Central memory CD8-positive, alpha-beta T cell (primary cell): ENCODE measurements around the gene ATG9B.

Source experiments
- ATAC-seq: fragments of 150-1000 bp; cut with Tn5 transposase; replicated peaks from 2 replicates; pipeline ENCODE4 v1.10.0; 2022; ENCODE audit warnings: mild to moderate bottlenecking, moderate FRiP score, moderate number of reproducible peaks; ENCODE audit not compliant: poor library complexity, severe bottlenecking; ENCODE audit errors: extremely low read depth
- DNase-seq, 2 donors: peaks; one replicate each; pipeline ENCODE4 v3.0.0; 2021; ENCODE audit warnings: low spot score in 2 of 2
- H3K27ac Mint-ChIP-seq: one replicate; pipeline ENCODE4 v1.8.0; 2022; ENCODE audit warnings: low read depth, mild to moderate bottlenecking, moderate library complexity, mixed read lengths
- H3K27me3 Mint-ChIP-seq: one replicate; pipeline ENCODE4 v1.8.0; 2022; ENCODE audit warnings: mixed read lengths
- H3K36me3 Mint-ChIP-seq: one replicate; pipeline ENCODE4 v1.8.0; 2022; ENCODE audit warnings: mild to moderate bottlenecking, moderate library complexity, mixed read lengths; ENCODE audit not compliant: insufficient read depth
- H3K4me1 Mint-ChIP-seq: one replicate; pipeline ENCODE4 v1.8.0; 2022; ENCODE audit warnings: mixed read lengths
- H3K4me3 Mint-ChIP-seq: one replicate; pipeline ENCODE4 v1.8.0; 2022; ENCODE audit warnings: mild to moderate bottlenecking, moderate library complexity, mixed read lengths
- H3K9me3 Mint-ChIP-seq: one replicate; pipeline ENCODE4 v1.8.0; 2022; ENCODE audit warnings: mixed read lengths

The ATG9B gene, protein sequence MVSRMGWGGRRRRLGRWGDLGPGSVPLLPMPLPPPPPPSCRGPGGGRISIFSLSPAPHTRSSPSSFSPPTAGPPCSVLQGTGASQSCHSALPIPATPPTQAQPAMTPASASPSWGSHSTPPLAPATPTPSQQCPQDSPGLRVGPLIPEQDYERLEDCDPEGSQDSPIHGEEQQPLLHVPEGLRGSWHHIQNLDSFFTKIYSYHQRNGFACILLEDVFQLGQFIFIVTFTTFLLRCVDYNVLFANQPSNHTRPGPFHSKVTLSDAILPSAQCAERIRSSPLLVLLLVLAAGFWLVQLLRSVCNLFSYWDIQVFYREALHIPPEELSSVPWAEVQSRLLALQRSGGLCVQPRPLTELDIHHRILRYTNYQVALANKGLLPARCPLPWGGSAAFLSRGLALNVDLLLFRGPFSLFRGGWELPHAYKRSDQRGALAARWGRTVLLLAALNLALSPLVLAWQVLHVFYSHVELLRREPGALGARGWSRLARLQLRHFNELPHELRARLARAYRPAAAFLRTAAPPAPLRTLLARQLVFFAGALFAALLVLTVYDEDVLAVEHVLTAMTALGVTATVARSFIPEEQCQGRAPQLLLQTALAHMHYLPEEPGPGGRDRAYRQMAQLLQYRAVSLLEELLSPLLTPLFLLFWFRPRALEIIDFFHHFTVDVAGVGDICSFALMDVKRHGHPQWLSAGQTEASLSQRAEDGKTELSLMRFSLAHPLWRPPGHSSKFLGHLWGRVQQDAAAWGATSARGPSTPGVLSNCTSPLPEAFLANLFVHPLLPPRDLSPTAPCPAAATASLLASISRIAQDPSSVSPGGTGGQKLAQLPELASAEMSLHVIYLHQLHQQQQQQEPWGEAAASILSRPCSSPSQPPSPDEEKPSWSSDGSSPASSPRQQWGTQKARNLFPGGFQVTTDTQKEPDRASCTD

GRCh38 chr7:151024435-151025056 is at the start of gene ATG9B:
ATG9B (minus strand) TSS chr7:151024494; CDS start chr7:151024423, 71 bp downstream.
- Mint-ChIP-seq H3K27me3 (peaks cover 33% of the 10 kb centered on the region), H3K36me3 (peaks cover 9% of the 10 kb centered on the region), H3K27ac (peak within 1 kb of the TSS; percentile 25), H3K4me1 (peaks cover 20% of the 10 kb centered on the region), H3K4me3 (no peak within 1 kb of the TSS), H3K9me3 (no peaks in the 10 kb centered on the region)
- ATAC-seq (no peak), DNase-seq (no peak)

DNA sequence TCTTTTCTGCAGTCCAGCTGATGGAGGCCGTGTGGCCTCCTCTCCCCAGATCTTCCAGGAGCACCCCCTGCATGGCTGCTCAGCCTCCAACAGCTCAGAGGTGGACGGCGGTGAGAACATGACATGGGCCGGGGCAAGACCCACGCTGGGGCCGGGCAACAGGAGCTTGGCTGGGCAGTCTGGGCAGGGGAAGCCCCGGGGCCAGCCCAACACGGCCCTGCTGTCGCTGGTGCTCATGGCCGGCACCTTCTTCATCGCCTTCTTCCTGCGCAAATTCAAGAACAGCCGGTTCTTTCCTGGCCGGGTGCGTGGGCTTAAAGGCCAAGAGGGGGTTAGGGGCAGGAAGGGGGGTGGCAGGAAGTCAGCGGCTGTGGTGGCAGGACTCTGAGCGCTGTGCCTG is 49.7 kb upstream of the ATG9B start:
- Mint-ChIP-seq H3K27me3 (no peaks in the 10 kb centered on the region), H3K4me3 (no peak overlapping the region), H3K27ac (no peak overlapping the region), H3K9me3 (no peaks in the 10 kb centered on the region), H3K4me1 (peaks cover 8% of the 10 kb centered on the region), H3K36me3 (peaks cover 28% of the 10 kb centered on the region)
- DNase-seq (no peak), ATAC-seq (no peak)

DNA sequence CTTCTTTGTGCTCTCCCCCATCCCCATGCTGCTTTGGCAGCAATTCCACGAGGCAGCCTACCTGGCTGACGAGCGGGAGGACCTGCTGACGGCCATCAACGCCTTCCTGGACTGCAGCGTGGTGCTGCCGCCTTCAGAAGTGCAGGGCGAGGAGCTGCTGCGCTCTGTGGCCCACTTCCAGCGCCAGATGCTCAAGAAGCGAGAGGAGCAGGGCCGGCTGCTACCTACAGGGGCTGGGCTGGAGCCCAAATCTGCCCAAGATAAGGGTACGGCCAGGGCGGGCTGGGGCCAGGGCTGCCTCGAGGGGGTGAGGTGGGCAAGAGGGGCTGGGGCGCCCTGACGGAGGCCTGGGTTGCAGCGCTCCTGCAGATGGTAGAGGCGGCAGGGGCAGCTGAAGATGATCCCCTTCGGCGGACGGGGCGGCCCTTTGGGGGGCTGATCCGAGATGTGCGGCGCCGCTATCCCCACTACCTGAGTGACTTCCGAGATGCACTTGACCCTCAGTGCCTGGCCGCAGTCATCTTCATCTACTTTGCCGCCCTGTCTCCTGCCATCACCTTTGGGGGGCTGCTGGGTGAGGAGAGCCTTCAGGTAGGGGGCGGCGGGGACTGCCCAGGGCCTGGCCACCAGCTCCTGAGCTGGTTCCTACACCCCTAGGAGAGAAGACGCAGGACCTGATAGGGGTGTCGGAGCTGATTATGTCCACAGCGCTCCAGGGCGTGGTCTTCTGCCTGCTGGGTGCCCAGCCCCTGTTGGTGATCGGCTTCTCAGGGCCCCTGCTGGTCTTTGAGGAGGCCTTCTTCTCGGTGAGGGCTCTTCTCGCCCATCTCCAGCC is 47.0 kb upstream of the ATG9B start:
- Mint-ChIP-seq H3K4me1 (no peaks in the 10 kb centered on the region), H3K27me3 (no peaks in the 10 kb centered on the region)
- ATAC-seq, result no peak

DNA sequence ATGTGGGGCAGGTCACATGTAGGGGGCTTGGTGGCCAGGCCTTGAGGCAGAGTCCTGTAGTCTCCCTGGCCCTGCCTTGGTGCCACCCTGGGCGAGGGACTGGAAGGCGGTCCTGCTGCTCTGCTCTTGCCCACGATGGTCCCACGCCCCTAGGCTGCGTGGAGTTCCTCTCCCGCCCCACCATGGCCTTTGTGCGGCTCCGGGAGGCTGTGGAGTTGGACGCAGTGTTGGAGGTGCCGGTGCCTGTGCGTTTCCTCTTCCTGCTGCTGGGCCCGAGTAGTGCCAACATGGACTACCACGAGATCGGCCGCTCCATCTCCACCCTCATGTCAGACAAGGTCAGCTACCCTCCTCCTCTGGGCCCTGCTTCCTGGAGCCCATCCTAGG is 46.3 kb upstream of the ATG9B start:
- no peak for DNase-seq
- H3K36me3 Mint-ChIP-seq, result peaks cover 37% of the 10 kb centered on the region
- no peaks in the 10 kb centered on the region for H3K4me1 Mint-ChIP-seq
- no peak for ATAC-seq
- H3K27ac Mint-ChIP-seq, result no peak overlapping the region
- H3K4me3 Mint-ChIP-seq, result no peak overlapping the region
- no peaks in the 10 kb centered on the region for H3K27me3 Mint-ChIP-seq
- H3K9me3 Mint-ChIP-seq, result no peaks in the 10 kb centered on the region

More for the DNA sequence above, 47.0 kb upstream of the ATG9B start:
- H3K9me3 Mint-ChIP-seq, result no peaks in the 10 kb centered on the region
- DNase-seq, result no peak
- H3K4me3 Mint-ChIP-seq, result no peak overlapping the region
- H3K27ac Mint-ChIP-seq, result no peak overlapping the region
- peaks cover 35% of the 10 kb centered on the region for H3K36me3 Mint-ChIP-seq

DNA sequence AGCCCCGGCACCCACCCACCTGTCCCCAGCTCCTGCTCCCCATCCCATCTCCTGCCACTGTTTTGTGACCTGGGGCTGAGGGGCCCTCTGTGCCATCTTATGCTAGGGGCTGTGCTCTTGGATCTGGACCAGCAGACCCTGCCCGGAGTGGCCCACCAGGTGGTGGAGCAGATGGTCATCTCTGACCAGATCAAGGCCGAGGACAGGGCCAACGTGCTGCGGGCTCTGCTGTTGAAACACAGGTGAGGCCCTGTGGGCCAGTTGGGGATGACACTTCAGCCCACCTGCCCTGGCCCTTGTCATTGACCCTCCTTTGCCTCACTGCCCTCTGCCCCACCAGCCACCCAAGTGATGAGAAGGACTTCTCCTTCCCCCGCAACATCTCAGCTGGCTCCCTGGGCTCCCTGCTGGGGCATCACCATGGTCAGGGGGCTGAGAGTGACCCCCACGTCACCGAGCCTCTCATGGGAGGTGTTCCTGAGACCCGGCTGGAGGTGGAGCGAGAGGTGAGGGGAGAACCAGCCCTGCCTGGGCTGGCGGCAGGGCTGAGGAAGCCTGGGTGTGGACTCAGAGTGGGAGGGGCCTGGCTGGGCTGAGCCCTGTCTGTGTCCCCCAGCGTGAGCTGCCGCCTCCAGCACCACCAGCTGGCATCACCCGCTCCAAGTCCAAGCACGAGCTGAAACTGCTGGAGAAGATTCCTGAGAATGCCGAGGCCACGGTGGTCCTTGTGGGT is 45.7 kb upstream of the ATG9B start:
- H3K27ac Mint-ChIP-seq, result no peak overlapping the region
- DNase-seq (no peak), ATAC-seq (no peak)
- H3K36me3 Mint-ChIP-seq, result peaks cover 36% of the 10 kb centered on the region
- H3K9me3 Mint-ChIP-seq, result no peaks in the 10 kb centered on the region
- no peaks in the 10 kb centered on the region for H3K4me1 Mint-ChIP-seq
- H3K27me3 Mint-ChIP-seq, result no peaks in the 10 kb centered on the region
- H3K4me3 Mint-ChIP-seq, result no peak overlapping the region

- no peak for DNase-seq
- Mint-ChIP-seq H3K27me3 (no peaks in the 10 kb centered on the region), H3K27ac (no peak overlapping the region), H3K9me3 (no peaks in the 10 kb centered on the region), H3K4me1 (no peaks in the 10 kb centered on the region), H3K36me3 (peaks cover 34% of the 10 kb centered on the region), H3K4me3 (no peak overlapping the region)
- no peak for ATAC-seq
These were observed 43.9 kb upstream of the ATG9B start for GRCh38 chr7:151068069-151068773.

DNA sequence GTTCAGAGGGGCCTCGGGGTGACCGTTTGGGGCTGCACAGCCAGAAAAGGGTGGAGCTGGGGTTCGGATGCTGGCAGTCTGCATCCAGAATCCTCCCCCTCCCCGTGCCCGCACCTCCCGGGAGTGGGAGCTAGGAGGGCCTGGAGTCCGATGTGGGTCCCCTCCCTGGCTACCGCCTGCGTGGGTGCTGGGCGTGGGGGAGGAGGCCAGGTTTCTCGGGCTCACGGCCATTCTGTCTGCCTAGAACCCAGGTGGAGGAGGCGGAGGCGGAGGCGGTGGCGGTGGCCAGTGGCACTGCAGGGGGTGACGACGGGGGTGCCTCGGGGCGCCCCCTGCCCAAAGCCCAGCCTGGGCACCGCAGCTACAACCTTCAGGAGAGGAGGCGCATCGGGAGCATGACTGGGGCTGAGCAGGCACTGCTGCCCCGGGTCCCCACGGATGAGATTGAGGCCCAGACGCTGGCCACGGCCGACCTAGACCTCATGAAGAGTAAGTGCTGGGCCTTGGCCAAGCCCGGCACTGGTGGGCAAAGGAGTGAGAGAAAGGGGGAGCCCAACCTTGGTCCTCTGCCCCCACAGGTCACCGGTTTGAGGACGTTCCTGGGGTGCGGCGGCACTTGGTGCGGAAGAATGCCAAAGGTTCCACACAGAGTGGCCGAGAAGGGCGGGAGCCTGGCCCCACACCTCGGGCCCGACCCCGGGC is 42.1 kb upstream of the ATG9B start:
- H3K36me3 Mint-ChIP-seq, result peaks cover 28% of the 10 kb centered on the region

DNA sequence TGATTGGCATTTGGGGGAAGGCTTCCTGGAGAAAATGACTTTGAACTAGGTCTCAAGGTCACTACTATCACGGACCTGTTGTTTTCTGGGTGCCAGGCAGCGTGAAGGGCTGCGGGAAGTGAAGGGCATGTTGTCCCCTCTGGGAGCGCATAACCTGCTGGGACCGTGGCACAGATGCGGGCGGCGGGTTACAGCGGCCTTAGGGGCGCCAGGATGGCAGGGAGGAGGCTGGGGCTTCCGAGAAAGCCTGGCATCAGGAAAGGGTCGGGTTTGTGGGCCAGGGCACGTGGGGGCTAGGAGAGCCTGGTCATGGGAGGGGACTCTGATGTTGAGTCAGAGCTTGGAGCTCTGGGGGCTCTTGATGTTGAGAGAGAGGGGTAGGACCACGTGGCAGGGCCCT is 41.2 kb upstream of the ATG9B start:
- Mint-ChIP-seq H3K9me3 (no peaks in the 10 kb centered on the region), H3K27me3 (no peaks in the 10 kb centered on the region), H3K4me1 (peaks cover 16% of the 10 kb centered on the region), H3K27ac (no peak overlapping the region), H3K4me3 (no peak overlapping the region), H3K36me3 (peaks cover 28% of the 10 kb centered on the region)
- ATAC-seq, result no peak
- DNase-seq, result no peak

More for the DNA sequence above, 42.1 kb upstream of the ATG9B start:
- H3K4me3 Mint-ChIP-seq, result no peak overlapping the region
- DNase-seq (no peak), ATAC-seq (no peak)
- peaks cover 7% of the 10 kb centered on the region for H3K4me1 Mint-ChIP-seq
- H3K27me3 Mint-ChIP-seq, result no peaks in the 10 kb centered on the region
- H3K9me3 Mint-ChIP-seq, result no peaks in the 10 kb centered on the region
- no peak overlapping the region for H3K27ac Mint-ChIP-seq

DNA sequence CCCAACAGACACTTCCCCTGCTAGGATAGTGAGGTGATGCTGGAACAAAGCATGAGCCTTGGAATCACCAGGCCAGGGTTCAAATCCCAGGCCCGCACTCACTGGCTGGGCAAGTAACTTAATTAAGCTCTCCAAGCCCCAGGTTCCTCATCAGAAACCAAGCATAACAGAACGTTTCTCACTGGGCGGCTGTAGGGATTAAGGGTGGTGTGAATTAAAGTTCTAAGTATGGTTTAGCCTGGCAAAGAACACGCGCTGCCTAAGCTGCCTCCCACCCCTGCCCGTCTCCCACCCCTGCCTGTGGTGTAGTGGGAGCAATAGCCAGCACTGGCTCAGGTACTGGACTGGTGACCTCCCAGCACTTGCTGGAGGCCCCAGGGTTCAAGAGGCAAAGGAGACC is 40.7 kb upstream of the ATG9B start:
- DNase-seq, result no peak
- no peak overlapping the region for H3K27ac Mint-ChIP-seq

DNA sequence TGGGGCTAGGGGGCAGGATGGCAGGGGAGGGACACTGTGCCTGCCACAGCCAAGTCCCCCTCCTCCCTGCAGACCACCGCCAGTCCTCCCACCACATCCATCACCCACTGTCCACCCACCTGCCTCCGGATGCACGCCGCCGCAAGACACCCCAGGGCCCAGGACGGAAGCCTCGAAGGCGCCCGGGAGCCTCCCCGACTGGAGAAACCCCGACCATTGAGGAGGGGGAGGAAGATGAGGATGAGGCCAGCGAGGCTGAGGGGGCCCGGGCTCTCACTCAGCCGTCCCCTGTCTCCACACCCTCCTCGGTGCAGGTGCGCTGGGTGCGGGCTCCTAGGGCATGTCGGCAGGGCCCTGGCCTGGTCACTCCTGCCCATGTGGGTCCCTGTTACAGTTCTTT is 40.2 kb upstream of the ATG9B start:
- no peaks in the 10 kb centered on the region for H3K27me3 Mint-ChIP-seq
- H3K4me1 Mint-ChIP-seq, result peaks cover 16% of the 10 kb centered on the region
- no peak overlapping the region for H3K4me3 Mint-ChIP-seq
- peaks cover 27% of the 10 kb centered on the region for H3K36me3 Mint-ChIP-seq
- ATAC-seq, result no peak
- no peak for DNase-seq
- no peak overlapping the region for H3K27ac Mint-ChIP-seq
- H3K9me3 Mint-ChIP-seq, result no peaks in the 10 kb centered on the region

More for the DNA sequence above, 40.7 kb upstream of the ATG9B start:
- Mint-ChIP-seq H3K4me3 (no peak overlapping the region), H3K9me3 (no peaks in the 10 kb centered on the region), H3K36me3 (peaks cover 26% of the 10 kb centered on the region), H3K27me3 (no peaks in the 10 kb centered on the region), H3K4me1 (peaks cover 16% of the 10 kb centered on the region)
- no peak for ATAC-seq

- peaks cover 32% of the 10 kb centered on the region for H3K36me3 Mint-ChIP-seq
- no peak for DNase-seq
- no peak for ATAC-seq
- H3K9me3 Mint-ChIP-seq, result no peaks in the 10 kb centered on the region
- no peak overlapping the region for H3K4me3 Mint-ChIP-seq
- no peak overlapping the region for H3K27ac Mint-ChIP-seq
- H3K27me3 Mint-ChIP-seq, result no peaks in the 10 kb centered on the region
- peaks cover 24% of the 10 kb centered on the region for H3K4me1 Mint-ChIP-seq
These were observed 38.9 kb upstream of the ATG9B start for GRCh38 chr7:151063212-151063561.
